Gastroesophageal sphincter (tissue), 4 donors: Measurements from ENCODE around the gene RBBP4. TPM values are rescaled to one million over a fixed set of nuclear protein-coding genes. Genes with fewer than 3 reads are reported as not detected.
"Not testable (repeated sequence)": the region's sequence is repeated elsewhere in the genome, so short reads cannot be mapped to it uniquely, and the experiment has no call there.

Experiments used
- ATAC-seq: fragments of 150-250 bp; one replicate; pipeline ENCODE4 v1.9.1; 2016; ENCODE audit warnings: mild to moderate bottlenecking, moderate library complexity
- H3K27ac ChIP-seq, 4 donors: fragments of 200-600 bp; sonication (generic) in 3 of 4; 1 replicate in 3 of 4; 2 replicates in 1 of 4; pipeline ENCODE4 v1.5.1; 2016 to 2019
- H3K27me3 ChIP-seq: fragments of 200-600 bp; sonication (generic); one replicate; pipeline ENCODE4 v1.5.1; 2019
- H3K36me3 ChIP-seq, 2 donors: fragments of 200-600 bp; sonication (generic); one replicate each; pipeline ENCODE4 v1.5.1; 2019; ENCODE audit warnings: control low read depth in 1 of 2
- H3K4me1 ChIP-seq, 3 donors: fragments of 200-600 bp; sonication (generic); 1 replicate in 2 of 3; 2 replicates in 1 of 3; pipeline ENCODE4 v1.5.1; 2016 to 2019; ENCODE audit warnings: control low read depth in 2 of 3
- H3K4me3 ChIP-seq, 2 donors: fragments of 200-600 bp; sonication (generic); one replicate each; pipeline ENCODE4 v1.5.1; 2019; ENCODE audit warnings: mild to moderate bottlenecking in 1 of 2, moderate library complexity in 1 of 2
- H3K9me3 ChIP-seq, 3 donors: fragments of 200-600 bp; sonication (generic); one replicate each; pipeline ENCODE4 v1.5.1; 2017 to 2019; ENCODE audit warnings: control low read depth in 2 of 3
- CTCF ChIP-seq, 4 experiments: fragments of 200-600 bp in 2 of 4; fragments of 450-650 bp in 2 of 4; sonication (generic) in 1 of 4; IDR thresholded peaks; one replicate each; pipeline ENCODE4 v1.5.1; 2017 to 2019; ENCODE audit warnings: antibody characterized with exemption in 4 of 4, mild to moderate bottlenecking in 2 of 4, moderate library complexity in 2 of 4
- EP300 ChIP-seq: sonication (generic); formaldehyde crosslinking; IDR thresholded peaks from one replicate; pipeline ENCODE4 v1.6.1; 2017; ENCODE audit warnings: antibody characterized with exemption, mild to moderate bottlenecking
- POLR2A ChIP-seq, 2 donors: fragments of 450-650 bp; IDR thresholded peaks; one replicate each; pipeline ENCODE4 v1.6.1; 2017; ENCODE audit warnings: antibody characterized with exemption in 2 of 2, mild to moderate bottlenecking in 2 of 2, moderate library complexity in 1 of 2
- POLR2AphosphoS5 ChIP-seq: sonication (generic); formaldehyde crosslinking; IDR thresholded peaks from one replicate; pipeline ENCODE4 v1.6.1; 2017; ENCODE audit warnings: antibody characterized with exemption
- WGBS, 2 donors: methylation state at CpG; one replicate each; pipeline ENCODE4 v1.1.5; 2018; ENCODE audit warnings: low coverage in 1 of 2; 5-methylcytosine and 5-hydroxymethylcytosine counted together
- total RNA-seq, 4 donors: library from RNA; depleted of rRNA; stranded (reverse); fragments of >200 nt; gene quantifications; one replicate each; pipeline ENCODE4 v1.1.0, GENCODE V29; 2016

Gene RBBP4
- total RNA-seq, 4 donors from 2014 or later: 87.4 to 111 (median 100) TPM

DNA sequence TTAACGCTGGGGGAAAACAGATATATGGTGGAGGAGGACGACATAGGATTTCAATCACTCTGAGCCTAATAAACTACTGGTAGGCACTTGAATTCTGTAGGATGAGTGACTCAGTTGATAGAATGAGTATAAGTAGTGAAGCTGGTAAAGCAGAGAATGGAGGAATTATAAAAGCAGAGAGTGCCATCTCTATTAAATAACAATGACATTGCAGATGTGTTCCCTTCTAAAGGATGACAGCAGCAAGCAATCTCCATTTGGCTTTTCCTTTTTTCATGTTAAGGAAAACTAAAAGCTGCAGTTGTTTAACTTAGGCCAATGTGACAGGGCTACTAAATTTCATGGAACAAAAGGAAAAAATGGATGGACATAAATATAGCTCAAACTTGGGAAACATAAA is 18.2 kb upstream of the RBBP4 start:
- TF ChIP-seq POLR2A (IDR thresholded peaks at IDR 0.05) (no peak), EP300 (no peak), CTCF (IDR thresholded peaks at IDR 0.05) (no peak), POLR2AphosphoS5 (no peak)
- WGBS, 2 donors: 79% methylated on average over 2 of the region's 2 CpGs; no CpG with 5 or more reads in 1 of the 2 donors
- Histone ChIP-seq H3K9me3 (no peaks in the 10 kb centered on the region), H3K36me3 (peaks cover 0 to 59% of the 10 kb centered on the region in 2 donors), H3K4me1 (no peaks in the 10 kb centered on the region), H3K27me3 (no peaks in the 10 kb centered on the region), H3K4me3 (no peak overlapping the region), H3K27ac (no peak overlapping the region)
- no peak for ATAC-seq

DNA sequence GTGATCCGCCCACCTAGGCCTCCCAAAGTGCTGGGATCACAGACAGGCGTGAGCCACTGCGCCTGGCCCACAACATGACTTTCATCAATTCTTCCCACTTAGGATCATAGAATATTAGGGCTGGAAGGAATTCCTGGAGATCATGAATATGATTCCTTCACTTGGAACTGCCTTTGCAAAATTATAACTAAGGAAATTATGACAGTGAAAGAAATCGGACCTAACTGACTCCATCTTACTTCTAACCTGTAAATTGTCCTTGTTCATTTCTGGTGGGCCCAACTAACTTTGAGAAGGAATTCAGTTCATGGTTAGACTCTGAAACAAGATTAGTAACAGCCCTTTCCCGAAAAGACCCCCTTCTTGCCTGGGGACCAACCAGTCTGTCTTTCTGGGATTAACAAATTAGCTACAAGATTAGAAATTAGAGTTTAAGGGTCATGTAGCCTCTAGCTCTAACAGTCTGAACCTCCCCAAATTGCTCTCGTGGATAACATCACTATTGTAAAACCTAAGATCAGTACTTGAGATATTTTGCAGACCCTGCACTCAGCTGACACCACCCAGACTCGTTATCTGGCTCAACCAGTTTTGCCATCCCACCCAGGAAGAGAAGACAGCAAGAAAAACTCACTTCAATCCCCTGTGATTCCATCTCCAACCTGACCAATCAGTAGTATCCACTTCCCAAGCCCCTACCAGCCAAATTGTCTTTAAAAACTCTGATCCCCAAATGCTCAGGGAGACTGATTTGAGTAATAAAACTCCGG is 15.3 kb upstream of the RBBP4 start:
- Histone ChIP-seq H3K36me3 (peaks cover 0 to 44% of the 10 kb centered on the region in 2 donors), H3K27ac (no peak overlapping the region), H3K9me3 (no peaks in the 10 kb centered on the region), H3K4me1 (no peaks in the 10 kb centered on the region), H3K4me3 (no peak overlapping the region), H3K27me3 (no peaks in the 10 kb centered on the region)
- TF ChIP-seq POLR2A (IDR thresholded peaks at IDR 0.05): no peak
- TF ChIP-seq EP300: no peak
- no peak for TF ChIP-seq CTCF (IDR thresholded peaks at IDR 0.05)
- no peak for TF ChIP-seq POLR2AphosphoS5
- no peak for ATAC-seq
- WGBS, 2 donors: 92 to 97% methylated on average over 6 to 8 of the region's 8 CpGs

DNA sequence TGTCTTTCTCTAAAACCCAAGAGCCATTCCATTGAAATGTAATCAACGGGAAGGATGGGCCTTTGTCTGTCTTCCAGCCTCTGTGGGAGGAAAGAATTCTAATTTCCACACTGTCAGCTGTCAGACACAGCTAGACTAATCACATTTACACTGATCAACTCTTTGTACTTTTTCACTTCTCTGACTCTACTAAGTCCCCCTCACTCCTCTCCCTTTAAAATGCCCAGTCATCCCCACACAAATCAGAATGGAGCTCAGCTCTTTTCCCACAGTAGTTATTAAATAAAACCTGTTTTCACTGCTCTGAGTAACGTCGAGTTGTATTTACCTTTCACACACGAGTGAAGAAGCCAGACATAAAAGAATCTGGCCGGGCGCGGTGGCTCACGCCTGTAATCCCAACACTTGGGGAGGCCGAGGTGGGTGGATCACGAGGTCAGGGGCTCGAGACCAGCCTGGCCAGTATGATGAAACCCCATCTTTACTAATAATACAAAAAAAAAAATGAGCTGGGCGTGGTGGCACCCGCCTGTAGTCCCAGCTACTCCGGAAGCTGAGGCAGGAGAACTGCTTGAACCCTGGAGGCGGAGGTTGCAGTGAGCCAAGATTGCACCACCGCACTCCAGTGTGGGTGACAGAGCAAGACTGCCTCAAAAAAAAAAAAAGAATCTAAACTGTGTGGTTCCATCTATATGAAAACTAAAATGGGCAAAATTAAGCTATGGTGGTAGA is 13.9 kb upstream of the RBBP4 start:
- Histone ChIP-seq H3K27me3 (no peaks in the 10 kb centered on the region), H3K27ac (no peak overlapping the region), H3K36me3 (peaks cover 0 to 38% of the 10 kb centered on the region in 2 donors), H3K4me1 (no peaks in the 10 kb centered on the region), H3K9me3 (no peaks in the 10 kb centered on the region), H3K4me3 (no peak overlapping the region)
- TF ChIP-seq POLR2A (IDR thresholded peaks at IDR 0.05): no peak
- TF ChIP-seq EP300: no peak
- TF ChIP-seq POLR2AphosphoS5: no peak
- no peak for TF ChIP-seq CTCF (IDR thresholded peaks at IDR 0.05)
- WGBS, 2 donors: 81 to 82% methylated on average over 2 to 13 of the region's 16 CpGs
- no peak for ATAC-seq

- H3K27me3 ChIP-seq: no peaks in the 10 kb centered on the region
- H3K27ac ChIP-seq: no peak overlapping the region
- no peaks in the 10 kb centered on the region for H3K9me3 ChIP-seq
- TF ChIP-seq POLR2AphosphoS5: no peak
- TF ChIP-seq CTCF (IDR thresholded peaks at IDR 0.05): no peak
- TF ChIP-seq EP300: no peak
- TF ChIP-seq POLR2A (IDR thresholded peaks at IDR 0.05): no peak
- H3K4me1 ChIP-seq: no peaks in the 10 kb centered on the region
- peaks cover 0 to 13% of the 10 kb centered on the region in 2 donors for H3K36me3 ChIP-seq
- WGBS, 2 donors: 80 to 100% methylated on average over 1 of the region's 1 CpG
- ATAC-seq: no peak
- no peak overlapping the region for H3K4me3 ChIP-seq
Measured at GRCh38 chr1:32639489-32640075, 11.4 kb upstream of the RBBP4 start.

- 77 to 78% methylated on average over 7 of the region's 8 CpGs for WGBS, 2 donors
Measured at GRCh38 chr1:32642292-32642827, 8.6 kb upstream of the RBBP4 start.

More at GRCh38 chr1:32642292-32642827, 8.6 kb upstream of the RBBP4 start:
- Histone ChIP-seq H3K36me3 (peaks cover 0 to 22% of the 10 kb centered on the region in 2 donors), H3K4me1 (peaks cover 0 to 10% (median 0%) of the 10 kb centered on the region in 3 donors)
- H3K27me3 ChIP-seq, H3K27ac ChIP-seq, ATAC-seq, H3K9me3 ChIP-seq, H3K4me3 ChIP-seq: not testable (repeated sequence)
